HG03095 (cell line): ENCODE data around the gene SLC16A8.
"Not testable (repeated sequence)": the region's sequence is repeated elsewhere in the genome, so short reads cannot be mapped to it uniquely, and the experiment has no call there.

Source experiments
- ATAC-seq: cut with Tn5 transposase; IDR thresholded peaks from one replicate; pipeline ENCODE4 v1.9.1; 2021; ENCODE audit warnings: moderate library complexity; ENCODE audit not compliant: unreplicated experiment

The SLC16A8 gene

GRCh38 chr22:38083931-38084631 is at the start of gene SLC16A8:
TSS of gene SLC16A8 (minus strand) at chr22:38084184. CDS start at chr22:38082873, 1,311 bp downstream.
- ATAC-seq = no peak

GRCh38 chr22:38133331-38133730 is 49.3 kb upstream of the SLC16A8 start:
- ATAC-seq = no peak

GRCh38 chr22:38132794-38133193 is 48.8 kb upstream of the SLC16A8 start:
- no peak for ATAC-seq

GRCh38 chr22:38132136-38132535 is 48.2 kb upstream of the SLC16A8 start:
- no peak for ATAC-seq

GRCh38 chr22:38131399-38131798 is 47.4 kb upstream of the SLC16A8 start:
- no peak for ATAC-seq

- no peak for ATAC-seq
Measured at GRCh38 chr22:38129856-38130255, 45.9 kb upstream of the SLC16A8 start.

GRCh38 chr22:38129021-38129420 is 45.0 kb upstream of the SLC16A8 start:
- ATAC-seq = no peak

- no peak for ATAC-seq
Measured at GRCh38 chr22:38127869-38128268, 43.9 kb upstream of the SLC16A8 start.

- ATAC-seq = no peak
Measured at GRCh38 chr22:38126928-38127668, 43.1 kb upstream of the SLC16A8 start.

GRCh38 chr22:38125751-38126201 is 41.8 kb upstream of the SLC16A8 start:
- no peak for ATAC-seq

- no peak for ATAC-seq
Measured at GRCh38 chr22:38125038-38125610, 41.1 kb upstream of the SLC16A8 start.

GRCh38 chr22:38124236-38124974 is 40.4 kb upstream of the SLC16A8 start:
- no peak for ATAC-seq

- ATAC-seq = no peak
Measured at GRCh38 chr22:38122616-38123015, 38.6 kb upstream of the SLC16A8 start.

- no peak for ATAC-seq
Measured at GRCh38 chr22:38120359-38121110, 36.6 kb upstream of the SLC16A8 start.

GRCh38 chr22:38118747-38119146 is 34.8 kb upstream of the SLC16A8 start:
- not testable (repeated sequence) for ATAC-seq

GRCh38 chr22:38118182-38118581 is 34.2 kb upstream of the SLC16A8 start:
- no peak for ATAC-seq

GRCh38 chr22:38117556-38117955 is 33.6 kb upstream of the SLC16A8 start:
- not testable (repeated sequence) for ATAC-seq

- ATAC-seq = no peak
Measured at GRCh38 chr22:38115423-38116205, 31.6 kb upstream of the SLC16A8 start.

GRCh38 chr22:38114484-38115398 is 30.8 kb upstream of the SLC16A8 start:
- no peak for ATAC-seq
